Naive thymus-derived CD4-positive, alpha-beta T cell (primary cell): ENCODE measurements around the gene VDR. TPM values are rescaled to one million over a fixed set of nuclear protein-coding genes. Genes with fewer than 3 reads are reported as not detected.
A peak's percentile ranks its signal among the peaks of the same experiment; 100 is the strongest.

Experiments
- ATAC-seq: fragments of 150-1000 bp; cut with Tn5 transposase; 2 replicates; pipeline ENCODE4 v1.10.0; 2021; ENCODE audit warnings: mild to moderate bottlenecking, moderate library complexity
- CTCF ChIA-PET: fragments of 350-600 bp; sonication (Branson Sonifier 250); formaldehyde crosslinking; loops from one replicate; lab custom pipeline; 2021; ENCODE audit warnings: antibody characterized with exemption; lab: Charles Lee
- POLR2A ChIA-PET: fragments of 350-600 bp; sonication (Branson Sonifier 250); formaldehyde crosslinking; loops from one replicate; lab custom pipeline; 2021; ENCODE audit warnings: antibody characterized with exemption, inconsistent platforms; lab: Charles Lee
- DNase-seq, 9 donors: peaks; one replicate each; pipeline versions ENCODE4 v3.0.0 to v3.0.0-alpha.2; 2020 to 2022; ENCODE audit warnings: mixed read lengths in 1 of 9
- H3K27ac ChIP-seq: one replicate; pipeline ENCODE4 v1.7.0; 2013; ENCODE audit warnings: mild to moderate bottlenecking, low read depth, low read length, moderate library complexity
- H3K27me3 ChIP-seq, 2 donors: one replicate each; pipeline ENCODE4 v1.7.0; 2013; ENCODE audit warnings: low read length in 2 of 2, mild to moderate bottlenecking in 2 of 2, moderate library complexity in 2 of 2; ENCODE audit not compliant: control insufficient read depth in 2 of 2, insufficient read depth in 2 of 2
- H3K36me3 ChIP-seq, 3 experiments: 1 replicate in 2 of 3; 2 replicates in 1 of 3; pipeline ENCODE4 v1.7.0; 2013; ENCODE audit warnings: low read length in 3 of 3, mild to moderate bottlenecking in 3 of 3, moderate library complexity in 1 of 3; ENCODE audit not compliant: insufficient read depth in 3 of 3, control insufficient read depth in 2 of 3
- H3K4me1 ChIP-seq, 2 donors: one replicate each; pipeline ENCODE4 v1.7.0; 2013; ENCODE audit warnings: low read length in 2 of 2, mild to moderate bottlenecking in 2 of 2, moderate library complexity in 1 of 2; ENCODE audit not compliant: control insufficient read depth in 2 of 2, insufficient read depth in 2 of 2
- H3K4me3 ChIP-seq: 2 replicates; pipeline ENCODE4 v1.7.0; 2013; ENCODE audit warnings: mild to moderate bottlenecking, low read length
- H3K9me3 ChIP-seq, 3 experiments: 1 replicate in 2 of 3; 2 replicates in 1 of 3; pipeline ENCODE4 v1.7.0; 2013; ENCODE audit warnings: low read length in 3 of 3; ENCODE audit not compliant: control insufficient read depth in 2 of 3
- H3K27ac Mint-ChIP-seq, 9 donors: one replicate each; pipeline ENCODE4 v1.8.0; 2020 to 2022; ENCODE audit warnings: mixed read lengths in 9 of 9, mild to moderate bottlenecking in 8 of 9, moderate library complexity in 5 of 9, inconsistent platforms in 2 of 9
- H3K27me3 Mint-ChIP-seq, 5 donors: one replicate each; pipeline ENCODE4 v1.8.0; 2021 to 2022; ENCODE audit warnings: mixed read lengths in 5 of 5, mild to moderate bottlenecking in 1 of 5
- H3K36me3 Mint-ChIP-seq, 5 donors: one replicate each; pipeline ENCODE4 v1.8.0; 2020 to 2022; ENCODE audit warnings: mixed read lengths in 5 of 5, mild to moderate bottlenecking in 3 of 5, inconsistent platforms in 1 of 5
- H3K4me1 Mint-ChIP-seq, 7 donors: one replicate each; pipeline ENCODE4 v1.8.0; 2020 to 2022; ENCODE audit warnings: mixed read lengths in 7 of 7, mild to moderate bottlenecking in 3 of 7, inconsistent platforms in 1 of 7
- H3K4me3 Mint-ChIP-seq, 10 donors: one replicate each; pipeline ENCODE4 v1.8.0; 2020 to 2022; ENCODE audit warnings: mild to moderate bottlenecking in 10 of 10, mixed read lengths in 10 of 10, moderate library complexity in 6 of 10, inconsistent platforms in 2 of 10
- H3K9me3 Mint-ChIP-seq, 11 donors: one replicate each; pipeline ENCODE4 v1.8.0; 2020 to 2022; ENCODE audit warnings: mixed read lengths in 11 of 11, mild to moderate bottlenecking in 4 of 11, inconsistent platforms in 1 of 11, moderate library complexity in 1 of 11
- intact Hi-C, 2 donors: fragments of 100-400 bp; cut with micrococcal nuclease; formaldehyde crosslinking; loops; one replicate each; pipeline ENCODE4 v1.15.1; 2023
- polyA plus RNA-seq, 2 donors: library from polyadenylated mRNA; unstranded; fragments of 300-500 nt; fragmentation: Illumina TruSeq; gene quantifications; one replicate each; pipeline ENCODE4 v1.2.3, GENCODE V29; 2021
- total RNA-seq, 6 experiments: library from RNA in 5 of 6; stranded (reverse) in 5 of 6; gene quantifications; 1 replicate in 5 of 6; 2 replicates in 1 of 6; pipeline ENCODE4 v1.2.3 and lab custom pipeline; 2021 to 2026

Gene VDR
- total and polyA plus RNA-seq, 7 experiments from 2014 or later: 0.11 to 82.6 (median 2.5) TPM

DNA sequence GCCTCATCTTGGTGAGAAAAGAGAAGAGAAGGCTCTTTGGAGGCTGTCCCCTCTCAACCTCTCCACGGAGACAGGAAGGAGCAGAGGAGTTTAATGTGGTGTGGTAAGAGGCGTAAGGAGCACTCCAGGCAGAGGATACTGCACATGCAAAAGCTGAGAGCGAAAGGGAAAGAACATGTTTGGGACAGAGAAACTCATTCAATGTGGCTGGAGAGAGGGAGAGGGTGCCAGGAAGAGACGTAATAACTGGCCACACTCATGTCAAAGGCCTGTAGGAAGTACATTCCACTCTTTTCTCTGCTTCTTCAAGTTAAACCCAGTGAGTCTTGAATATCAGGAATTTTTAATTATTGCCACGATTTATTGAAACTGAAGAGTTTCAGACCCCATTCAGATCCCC, 12.0 kb downstream of the VDR start:
- no peak for ATAC-seq
- Mint-ChIP-seq H3K27ac (peak overlapping the region in 1 of 9 donors; percentile 88), H3K9me3 (peaks cover 0 to 1% (median 0%) of the 10 kb centered on the region in 11 donors), H3K36me3 (peaks cover 0 to 51% (median 0%) of the 10 kb centered on the region in 5 donors), H3K4me3 (peak overlapping the region in 2 of 10 donors; percentile 25 to 61), H3K4me1 (peaks cover 20 to 94% (median 33%) of the 10 kb centered on the region in 7 donors), H3K27me3 (peaks cover 0 to 3% (median 0%) of the 10 kb centered on the region in 5 donors)
- H3K36me3 ChIP-seq: no peaks in the 10 kb centered on the region
- H3K9me3 ChIP-seq: no peaks in the 10 kb centered on the region
- H3K27ac ChIP-seq: no peak overlapping the region
- peaks cover 0 to 6% of the 10 kb centered on the region in 2 donors for H3K4me1 ChIP-seq
- intact Hi-C loops: no loop called here
- H3K4me3 ChIP-seq: no peak overlapping the region
- H3K27me3 ChIP-seq: no peaks in the 10 kb centered on the region
- POLR2A ChIA-PET: no interaction called here
- DNase-seq: no peak
- CTCF ChIA-PET: no interaction called here

- no peak overlapping the region for H3K4me3 ChIP-seq
- H3K9me3 ChIP-seq: no peaks in the 10 kb centered on the region
- ChIA-PET POLR2A (interaction anchor here (0.9 kb wide), 1 partner anchor 8 kb away, joined by 3 read pairs; no protein-coding TSS in a partner anchor), CTCF (interaction anchor here (0.9 kb wide), 1 partner anchor 9 kb away, joined by 3 read pairs; no protein-coding TSS in a partner anchor)
- H3K4me1 ChIP-seq: peaks cover 0 to 6% of the 10 kb centered on the region in 2 donors
- peaks cover 18 to 90% (median 30%) of the 10 kb centered on the region in 7 donors for H3K4me1 Mint-ChIP-seq
- H3K27ac ChIP-seq: no peak overlapping the region
- H3K36me3 ChIP-seq: no peaks in the 10 kb centered on the region
- peaks cover 0 to 3% (median 0%) of the 10 kb centered on the region in 11 donors for H3K9me3 Mint-ChIP-seq
- H3K36me3 Mint-ChIP-seq: peaks cover 0 to 49% (median 0%) of the 10 kb centered on the region in 5 donors
- peak overlapping the region in 1 of 9 donors; percentile 94 for H3K27ac Mint-ChIP-seq
- intact Hi-C loops: no loop called here
- H3K4me3 Mint-ChIP-seq: peak overlapping the region in 1 of 10 donors; percentile 85
- H3K27me3 Mint-ChIP-seq: peaks cover 0 to 3% (median 0%) of the 10 kb centered on the region in 5 donors
- no peaks in the 10 kb centered on the region for H3K27me3 ChIP-seq
- DNase-seq: no peak
- no peak for ATAC-seq
Observed at GRCh38 chr12:47891356-47891755, 13.4 kb downstream of the VDR start.

GRCh38 chr12:47889040-47889439, 15.8 kb downstream of the VDR start:
- DNase-seq: peak in 2 of 9 donors; percentile 21 to 46
- Mint-ChIP-seq H3K4me3 (peak overlapping the region in 1 of 10 donors; percentile 87), H3K4me1 (peaks cover 28 to 91% (median 45%) of the 10 kb centered on the region in 7 donors), H3K9me3 (peaks cover 0 to 3% (median 0%) of the 10 kb centered on the region in 11 donors), H3K27me3 (peaks cover 0 to 3% (median 0%) of the 10 kb centered on the region in 5 donors), H3K36me3 (peaks cover 0 to 46% (median 0%) of the 10 kb centered on the region in 5 donors), H3K27ac (peak overlapping the region in 3 of 9 donors; percentile 12 to 99 (median 65))
- no peaks in the 10 kb centered on the region for H3K36me3 ChIP-seq
- H3K27ac ChIP-seq: no peak overlapping the region
- ChIA-PET POLR2A (no interaction called here), CTCF (interaction anchor here (1.4 to 1.5 kb wide), 2 partner anchors 16 to 74 kb away, joined by 3 to 5 read pairs; partner anchors contain the start of genes TMEM106C and VDR)
- intact Hi-C loops: loop anchor here in 1 of 2 donors (1.0 to 10.0 kb wide), 3 partner anchors 15 to 1364 kb away; partner anchors contain the start of genes SENP1 and VDR
- no peaks in the 10 kb centered on the region for H3K27me3 ChIP-seq
- peak; percentile 87 for ATAC-seq
- H3K9me3 ChIP-seq: no peaks in the 10 kb centered on the region
- no peak overlapping the region for H3K4me3 ChIP-seq
- H3K4me1 ChIP-seq: peaks cover 6 to 22% of the 10 kb centered on the region in 2 donors

- Mint-ChIP-seq H3K27me3 (peaks cover 0 to 3% (median 0%) of the 10 kb centered on the region in 5 donors), H3K4me1 (peaks cover 33 to 91% (median 49%) of the 10 kb centered on the region in 7 donors), H3K27ac (peak overlapping the region in 5 of 9 donors; percentile 7 to 99 (median 63)), H3K9me3 (peaks cover 0 to 3% (median 0%) of the 10 kb centered on the region in 11 donors), H3K4me3 (peak overlapping the region in 1 of 10 donors; percentile 87), H3K36me3 (peaks cover 0 to 42% (median 0%) of the 10 kb centered on the region in 5 donors)
- no peaks in the 10 kb centered on the region for H3K9me3 ChIP-seq
- H3K27me3 ChIP-seq: no peaks in the 10 kb centered on the region
- ChIA-PET CTCF (interaction anchor here (1.4 to 1.5 kb wide), 2 partner anchors 16 to 75 kb away, joined by 3 to 5 read pairs; partner anchors contain the start of genes TMEM106C and VDR), POLR2A (no interaction called here)
- H3K4me3 ChIP-seq: no peak overlapping the region
- intact Hi-C loops: loop anchor here in 1 of 2 donors (5.0 to 10.0 kb wide), 2 partner anchors 219 to 1363 kb away; partner anchors contain the start of gene SENP1
- H3K27ac ChIP-seq: no peak overlapping the region
- ATAC-seq (no peak), DNase-seq (no peak)
- H3K36me3 ChIP-seq: no peaks in the 10 kb centered on the region
- peaks cover 14 to 30% of the 10 kb centered on the region in 2 donors for H3K4me1 ChIP-seq
Observed at GRCh38 chr12:47888153-47888819, 16.5 kb downstream of the VDR start.

DNA sequence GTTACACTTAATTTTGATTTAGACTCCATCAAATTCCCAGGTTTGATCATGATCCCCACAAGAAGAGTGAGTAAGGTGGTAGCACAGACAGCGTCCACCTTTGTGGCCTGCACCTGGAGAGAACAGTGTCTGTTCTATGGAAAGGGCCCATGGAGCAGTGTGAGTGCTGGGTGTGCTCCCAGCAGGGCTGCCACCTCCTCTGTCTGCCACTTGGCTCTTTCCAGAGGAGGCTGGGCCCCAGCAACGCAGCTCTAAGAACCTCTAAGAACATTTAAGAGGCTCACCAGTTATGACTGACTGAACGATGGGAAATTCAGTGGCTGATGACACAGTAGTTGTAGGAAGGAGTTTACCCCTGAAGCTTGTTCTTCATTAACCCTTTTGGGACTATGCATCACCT, 17.3 kb downstream of the VDR start:
- peaks cover 0 to 38% (median 0%) of the 10 kb centered on the region in 5 donors for H3K36me3 Mint-ChIP-seq
- peaks cover 14 to 37% of the 10 kb centered on the region in 2 donors for H3K4me1 ChIP-seq
- H3K4me3 Mint-ChIP-seq: peak overlapping the region in 1 of 10 donors; percentile 76
- H3K4me1 Mint-ChIP-seq: peaks cover 32 to 90% (median 48%) of the 10 kb centered on the region in 7 donors
- POLR2A ChIA-PET: interaction anchor here (1.9 kb wide), 1 partner anchor 13 kb away, joined by 6 read pairs; no protein-coding TSS in a partner anchor
- peaks cover 0 to 3% (median 0%) of the 10 kb centered on the region in 11 donors for H3K9me3 Mint-ChIP-seq
- H3K36me3 ChIP-seq: no peaks in the 10 kb centered on the region
- DNase-seq (no peak), ATAC-seq (no peak)
- H3K4me3 ChIP-seq: no peak overlapping the region
- intact Hi-C loops: loop anchor here in 1 of 2 donors (5.0 to 10.0 kb wide), 2 partner anchors 220 to 1363 kb away; partner anchors contain the start of gene SENP1
- no peaks in the 10 kb centered on the region for H3K9me3 ChIP-seq
- no peaks in the 10 kb centered on the region for H3K27me3 Mint-ChIP-seq
- CTCF ChIA-PET: interaction anchor here (1.5 kb wide), 1 partner anchor 17 kb away, joined by 3 read pairs; the partner anchor contains the start of gene VDR
- peak overlapping the region in 3 of 9 donors; percentile 52 to 99 (median 63) for H3K27ac Mint-ChIP-seq
- H3K27ac ChIP-seq: no peak overlapping the region
- no peaks in the 10 kb centered on the region for H3K27me3 ChIP-seq
